ENCODE measurements around the gene DBH.
A peak's percentile ranks its signal among the peaks of the same experiment; 100 is the strongest.

DBH gene

DNA sequence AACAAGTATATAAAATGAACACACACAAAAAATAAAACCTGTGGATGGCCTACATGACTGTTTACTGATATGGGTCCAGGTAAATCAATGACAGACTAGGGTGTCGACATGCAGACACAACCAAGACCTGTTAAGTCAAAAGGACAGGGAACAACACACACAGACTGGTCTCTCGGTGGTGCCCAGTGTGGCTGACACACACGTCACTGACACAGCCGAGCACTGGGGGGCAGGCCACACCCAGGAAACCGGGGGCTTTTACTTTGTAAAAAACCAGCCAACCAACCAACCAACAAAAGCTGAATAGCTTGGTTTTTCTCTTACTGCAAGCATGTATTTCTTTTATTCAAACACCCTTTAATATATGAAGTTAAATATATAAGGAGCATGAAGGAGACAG lies 31.9 kb upstream of the DBH start:
- H2BK12ac ChIP-seq (ENCODE audit: low read length), result no peak overlapping the region
- H3K79me1 ChIP-seq (ENCODE audit: low read depth, low read length), result peaks cover 2% of the 10 kb centered on the region
- DNase-seq (ENCODE audit: low spot score), result no peak
- H3K14ac ChIP-seq (ENCODE audit: low read length), result no peak overlapping the region
- no peak overlapping the region for H3K4me2 ChIP-seq (ENCODE audit: insufficient read depth, low read length, poor library complexity, severe bottlenecking)
- H2AFZ ChIP-seq (ENCODE audit: low read length), result no peak overlapping the region
- peak overlapping the region; percentile 72 for H3K9ac ChIP-seq (ENCODE audit: low read depth, low read length, poor library complexity)
- no CpG with 5 or more reads among the region's 5 CpGs for WGBS, 2 donors (ENCODE audit: extremely low coverage in 2 of 2, insufficient read length in 2 of 2, insufficient replicate concordance in 1 of 2)
- H3K18ac ChIP-seq (ENCODE audit: low read length), result no peak overlapping the region
- peaks cover 0 to 1% of the 10 kb centered on the region in 2 donors for H3K36me3 ChIP-seq (replicated peaks in 1 of 2; ENCODE audit: control insufficient read depth in 2 of 2, insufficient read depth in 2 of 2, low read length in 2 of 2)
- no peak overlapping the region for H2AK5ac ChIP-seq (ENCODE audit: low read depth, low read length)
- no peak overlapping the region for H2BK5ac ChIP-seq (ENCODE audit: low read length)
- H3K9me3 ChIP-seq (replicated peaks in 1 of 2; ENCODE audit: control insufficient read depth in 2 of 2, insufficient read depth in 1 of 2, low read depth in 1 of 2, low read length in 2 of 2), result peaks cover 0 to 8% of the 10 kb centered on the region in 2 donors
- peaks cover 0 to 52% (median 19%) of the 10 kb centered on the region in 3 experiments for H3K27me3 ChIP-seq (ENCODE audit: control insufficient read depth in 3 of 3, insufficient read depth in 3 of 3, low read depth in 1 of 3, low read length in 3 of 3)
- no peak overlapping the region for H4K8ac ChIP-seq (ENCODE audit: low read depth, low read length)
- H3K4ac ChIP-seq (ENCODE audit: low read length), result no peak overlapping the region
- no peak overlapping the region for H3K23ac ChIP-seq (ENCODE audit: low read depth, low read length, poor library complexity)
- no peak overlapping the region for H4K91ac ChIP-seq (ENCODE audit: low read depth, low read length, poor library complexity)
- H3K4me3 ChIP-seq (ENCODE audit: low read length in 2 of 2), result no peak overlapping the region
- no peak overlapping the region for H3K27ac ChIP-seq (replicated peaks; ENCODE audit: low read length)
- no peaks in the 10 kb centered on the region for H3K4me1 ChIP-seq (ENCODE audit: control insufficient read depth in 2 of 2, insufficient read depth in 1 of 2, low read depth in 1 of 2, low read length in 2 of 2)
- no peak overlapping the region for H2BK120ac ChIP-seq (ENCODE audit: low read depth, low read length)
- H2BK15ac ChIP-seq (ENCODE audit: low read length), result no peak overlapping the region

DNA sequence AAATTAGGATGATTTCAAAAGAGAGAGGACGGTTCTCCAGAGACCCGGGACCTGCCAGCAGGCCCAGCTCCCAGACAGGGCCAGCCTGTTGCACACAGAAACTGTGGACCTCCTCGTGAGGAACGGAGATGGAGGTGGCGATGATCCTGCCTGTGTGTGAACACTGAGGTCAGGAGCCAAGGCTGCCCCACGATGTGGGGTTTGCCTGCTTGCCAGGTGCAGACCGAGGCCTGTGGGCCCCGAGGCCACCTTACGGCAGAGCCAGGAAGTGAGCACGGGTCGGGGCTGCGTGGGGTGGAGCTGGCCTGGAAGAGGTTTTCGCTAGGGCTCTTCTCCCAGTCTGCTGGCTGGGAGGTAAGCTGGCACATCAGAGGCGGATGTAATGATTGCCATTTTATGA lies 31.3 kb upstream of the DBH start:
- H2BK15ac ChIP-seq (ENCODE audit: low read length), result peak overlapping the region; percentile 41
- H3K4ac ChIP-seq (ENCODE audit: low read length), result no peak overlapping the region
- H3K4me2 ChIP-seq (ENCODE audit: insufficient read depth, low read length, poor library complexity, severe bottlenecking), result no peak overlapping the region
- no CpG with 5 or more reads among the region's 14 CpGs for WGBS, 2 donors (ENCODE audit: extremely low coverage in 2 of 2, insufficient read length in 2 of 2, insufficient replicate concordance in 1 of 2)
- H3K9me3 ChIP-seq (replicated peaks in 1 of 2; ENCODE audit: control insufficient read depth in 2 of 2, insufficient read depth in 1 of 2, low read depth in 1 of 2, low read length in 2 of 2), result peaks cover 0 to 2% of the 10 kb centered on the region in 2 donors
- H2AK5ac ChIP-seq (ENCODE audit: low read depth, low read length), result peak overlapping the region; percentile 97
- no peak overlapping the region for H4K91ac ChIP-seq (ENCODE audit: low read depth, low read length, poor library complexity)
- no peaks in the 10 kb centered on the region for H3K36me3 ChIP-seq (replicated peaks in 1 of 2; ENCODE audit: control insufficient read depth in 2 of 2, insufficient read depth in 2 of 2, low read length in 2 of 2)
- H2AFZ ChIP-seq (ENCODE audit: low read length), result no peak overlapping the region
- no peak for DNase-seq (ENCODE audit: low spot score)
- peaks cover 2% of the 10 kb centered on the region for H3K79me1 ChIP-seq (ENCODE audit: low read depth, low read length)
- peak overlapping the region; percentile 30 for H3K9ac ChIP-seq (ENCODE audit: low read depth, low read length, poor library complexity)
- H3K23ac ChIP-seq (ENCODE audit: low read depth, low read length, poor library complexity), result peak overlapping the region; percentile 29
- H2BK12ac ChIP-seq (ENCODE audit: low read length), result peak overlapping the region; percentile 96
- H2BK5ac ChIP-seq (ENCODE audit: low read length), result no peak overlapping the region
- H3K27me3 ChIP-seq (ENCODE audit: control insufficient read depth in 3 of 3, insufficient read depth in 3 of 3, low read depth in 1 of 3, low read length in 3 of 3), result peaks cover 0 to 57% (median 24%) of the 10 kb centered on the region in 3 experiments
- no peak overlapping the region for H3K14ac ChIP-seq (ENCODE audit: low read length)
- H3K27ac ChIP-seq (replicated peaks; ENCODE audit: low read length), result no peak overlapping the region
- H2BK120ac ChIP-seq (ENCODE audit: low read depth, low read length), result no peak overlapping the region
- peak overlapping the region; percentile 39 for H3K18ac ChIP-seq (ENCODE audit: low read length)
- H3K4me1 ChIP-seq (ENCODE audit: control insufficient read depth in 2 of 2, insufficient read depth in 1 of 2, low read depth in 1 of 2, low read length in 2 of 2), result peaks cover 0 to 1% of the 10 kb centered on the region in 2 donors
- no peak overlapping the region for H4K8ac ChIP-seq (ENCODE audit: low read depth, low read length)
- H3K4me3 ChIP-seq (ENCODE audit: low read length in 2 of 2), result peak overlapping the region in 1 of 2 donors; percentile 6

DNA sequence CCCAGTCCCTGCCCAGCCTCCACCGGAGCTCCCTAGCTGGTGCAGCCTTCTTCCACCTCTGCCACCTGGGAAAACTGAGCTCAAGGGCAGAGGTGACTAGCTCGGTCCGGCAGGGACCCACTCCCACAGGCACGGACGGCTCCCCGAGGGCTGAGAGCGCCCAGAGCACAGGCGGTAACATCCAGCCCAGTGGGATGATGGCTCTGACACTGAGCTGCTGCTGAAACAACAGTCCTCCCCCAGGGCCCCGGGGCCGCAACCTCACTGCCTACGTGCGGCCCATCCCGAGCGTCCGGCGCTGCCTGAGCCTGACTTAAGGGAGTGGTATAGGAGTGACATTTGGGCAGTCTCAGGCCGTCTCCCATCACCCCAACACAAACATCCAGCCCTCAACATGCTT lies 30.7 kb upstream of the DBH start:
- H2BK15ac ChIP-seq (ENCODE audit: low read length), result no peak overlapping the region
- no peaks in the 10 kb centered on the region for H3K9me3 ChIP-seq (replicated peaks in 1 of 2; ENCODE audit: control insufficient read depth in 2 of 2, insufficient read depth in 1 of 2, low read depth in 1 of 2, low read length in 2 of 2)
- no peak overlapping the region for H2BK12ac ChIP-seq (ENCODE audit: low read length)
- no peak overlapping the region for H3K4me3 ChIP-seq (ENCODE audit: low read length in 2 of 2)
- no CpG with 5 or more reads among the region's 17 CpGs for WGBS, 2 donors (ENCODE audit: extremely low coverage in 2 of 2, insufficient read length in 2 of 2, insufficient replicate concordance in 1 of 2)
- peaks cover 0 to 1% of the 10 kb centered on the region in 2 donors for H3K4me1 ChIP-seq (ENCODE audit: control insufficient read depth in 2 of 2, insufficient read depth in 1 of 2, low read depth in 1 of 2, low read length in 2 of 2)
- peak overlapping the region; percentile 97 for H2AK5ac ChIP-seq (ENCODE audit: low read depth, low read length)
- no peak for DNase-seq (ENCODE audit: low spot score)
- peak overlapping the region; percentile 12 for H3K9ac ChIP-seq (ENCODE audit: low read depth, low read length, poor library complexity)
- no peak overlapping the region for H4K8ac ChIP-seq (ENCODE audit: low read depth, low read length)
- no peak overlapping the region for H3K18ac ChIP-seq (ENCODE audit: low read length)
- no peak overlapping the region for H3K14ac ChIP-seq (ENCODE audit: low read length)
- no peak overlapping the region for H3K4ac ChIP-seq (ENCODE audit: low read length)
- no peaks in the 10 kb centered on the region for H3K36me3 ChIP-seq (replicated peaks in 1 of 2; ENCODE audit: control insufficient read depth in 2 of 2, insufficient read depth in 2 of 2, low read length in 2 of 2)
- H4K91ac ChIP-seq (ENCODE audit: low read depth, low read length, poor library complexity), result no peak overlapping the region
- no peak overlapping the region for H2BK5ac ChIP-seq (ENCODE audit: low read length)
- H3K23ac ChIP-seq (ENCODE audit: low read depth, low read length, poor library complexity), result peak overlapping the region; percentile 86
- H3K79me1 ChIP-seq (ENCODE audit: low read depth, low read length), result no peaks in the 10 kb centered on the region
- peaks cover 0 to 60% (median 24%) of the 10 kb centered on the region in 3 experiments for H3K27me3 ChIP-seq (ENCODE audit: control insufficient read depth in 3 of 3, insufficient read depth in 3 of 3, low read depth in 1 of 3, low read length in 3 of 3)
- H3K27ac ChIP-seq (replicated peaks; ENCODE audit: low read length), result no peak overlapping the region
- H3K4me2 ChIP-seq (ENCODE audit: insufficient read depth, low read length, poor library complexity, severe bottlenecking), result no peak overlapping the region
- no peak overlapping the region for H2AFZ ChIP-seq (ENCODE audit: low read length)
- no peak overlapping the region for H2BK120ac ChIP-seq (ENCODE audit: low read depth, low read length)

DNA sequence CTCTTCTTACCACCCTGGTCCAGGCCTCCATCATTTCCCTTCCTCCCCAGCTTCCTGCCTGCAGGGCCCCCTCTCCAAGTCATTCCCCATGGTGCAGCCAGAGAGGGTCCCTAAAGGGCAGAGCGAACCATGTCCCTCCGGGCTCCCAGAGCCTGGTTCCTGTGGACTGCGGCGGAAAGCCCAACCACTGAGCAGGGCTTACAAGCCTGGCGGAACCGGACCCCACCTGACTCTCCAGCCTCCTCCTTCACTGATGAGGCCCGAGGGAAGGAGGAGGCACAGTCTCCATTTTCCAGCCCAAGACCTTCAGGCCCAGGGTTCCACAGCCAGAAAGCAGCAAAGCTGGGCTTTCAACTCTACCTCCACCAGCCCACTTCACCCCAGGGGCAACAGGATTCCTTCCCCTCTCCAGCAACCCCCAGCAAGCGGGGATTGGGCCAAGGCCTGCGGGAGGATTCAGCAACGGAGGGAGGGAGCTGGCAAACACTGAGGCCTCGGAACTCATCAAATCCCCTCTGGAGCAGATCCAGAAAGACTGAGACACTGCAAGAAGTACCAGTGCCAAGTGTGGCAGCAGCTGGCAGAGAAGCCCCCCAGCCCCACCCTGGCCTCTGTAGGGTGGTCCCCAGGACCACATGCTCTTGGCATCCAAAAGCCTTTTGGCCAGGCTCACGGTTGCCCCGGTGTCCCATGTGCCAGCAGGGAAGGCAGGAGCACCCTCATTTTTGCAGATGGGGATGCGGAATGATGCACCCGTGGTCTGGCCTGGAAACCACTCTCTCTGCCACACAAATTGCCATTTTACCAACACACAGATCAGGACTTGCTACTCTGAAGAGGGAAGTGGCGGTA lies 30.1 kb upstream of the DBH start:
- no peak overlapping the region for H3K4ac ChIP-seq (ENCODE audit: low read length)
- peaks cover 0 to 1% of the 10 kb centered on the region in 2 donors for H3K4me1 ChIP-seq (ENCODE audit: control insufficient read depth in 2 of 2, insufficient read depth in 1 of 2, low read depth in 1 of 2, low read length in 2 of 2)
- H4K91ac ChIP-seq (ENCODE audit: low read depth, low read length, poor library complexity), result no peak overlapping the region
- H3K23ac ChIP-seq (ENCODE audit: low read depth, low read length, poor library complexity), result no peak overlapping the region
- no peak overlapping the region for H3K9ac ChIP-seq (ENCODE audit: low read depth, low read length, poor library complexity)
- H3K27me3 ChIP-seq (ENCODE audit: control insufficient read depth in 3 of 3, insufficient read depth in 3 of 3, low read depth in 1 of 3, low read length in 3 of 3), result peaks cover 0 to 66% (median 24%) of the 10 kb centered on the region in 3 experiments
- DNase-seq (ENCODE audit: low spot score), result no peak
- H2BK15ac ChIP-seq (ENCODE audit: low read length), result no peak overlapping the region
- no peak overlapping the region for H3K27ac ChIP-seq (replicated peaks; ENCODE audit: low read length)
- no peak overlapping the region for H3K4me2 ChIP-seq (ENCODE audit: insufficient read depth, low read length, poor library complexity, severe bottlenecking)
- no peak overlapping the region for H2BK5ac ChIP-seq (ENCODE audit: low read length)
- WGBS, 2 donors (ENCODE audit: extremely low coverage in 2 of 2, insufficient read length in 2 of 2, insufficient replicate concordance in 1 of 2), result no CpG with 5 or more reads among the region's 16 CpGs
- no peak overlapping the region for H2AFZ ChIP-seq (ENCODE audit: low read length)
- no peak overlapping the region for H3K14ac ChIP-seq (ENCODE audit: low read length)
- no peak overlapping the region for H4K8ac ChIP-seq (ENCODE audit: low read depth, low read length)
- H3K18ac ChIP-seq (ENCODE audit: low read length), result no peak overlapping the region
- no peak overlapping the region for H2BK120ac ChIP-seq (ENCODE audit: low read depth, low read length)
- no peaks in the 10 kb centered on the region for H3K36me3 ChIP-seq (replicated peaks in 1 of 2; ENCODE audit: control insufficient read depth in 2 of 2, insufficient read depth in 2 of 2, low read length in 2 of 2)
- no peaks in the 10 kb centered on the region for H3K79me1 ChIP-seq (ENCODE audit: low read depth, low read length)
- peak overlapping the region; percentile 16 for H2AK5ac ChIP-seq (ENCODE audit: low read depth, low read length)
- H3K9me3 ChIP-seq (replicated peaks in 1 of 2; ENCODE audit: control insufficient read depth in 2 of 2, insufficient read depth in 1 of 2, low read depth in 1 of 2, low read length in 2 of 2), result no peaks in the 10 kb centered on the region
- no peak overlapping the region for H3K4me3 ChIP-seq (ENCODE audit: low read length in 2 of 2)
- no peak overlapping the region for H2BK12ac ChIP-seq (ENCODE audit: low read length)

Measured in neuronal stem cell (in vitro differentiated cells).